ENCODE results near the gene RORB.

The RORB gene

DNA sequence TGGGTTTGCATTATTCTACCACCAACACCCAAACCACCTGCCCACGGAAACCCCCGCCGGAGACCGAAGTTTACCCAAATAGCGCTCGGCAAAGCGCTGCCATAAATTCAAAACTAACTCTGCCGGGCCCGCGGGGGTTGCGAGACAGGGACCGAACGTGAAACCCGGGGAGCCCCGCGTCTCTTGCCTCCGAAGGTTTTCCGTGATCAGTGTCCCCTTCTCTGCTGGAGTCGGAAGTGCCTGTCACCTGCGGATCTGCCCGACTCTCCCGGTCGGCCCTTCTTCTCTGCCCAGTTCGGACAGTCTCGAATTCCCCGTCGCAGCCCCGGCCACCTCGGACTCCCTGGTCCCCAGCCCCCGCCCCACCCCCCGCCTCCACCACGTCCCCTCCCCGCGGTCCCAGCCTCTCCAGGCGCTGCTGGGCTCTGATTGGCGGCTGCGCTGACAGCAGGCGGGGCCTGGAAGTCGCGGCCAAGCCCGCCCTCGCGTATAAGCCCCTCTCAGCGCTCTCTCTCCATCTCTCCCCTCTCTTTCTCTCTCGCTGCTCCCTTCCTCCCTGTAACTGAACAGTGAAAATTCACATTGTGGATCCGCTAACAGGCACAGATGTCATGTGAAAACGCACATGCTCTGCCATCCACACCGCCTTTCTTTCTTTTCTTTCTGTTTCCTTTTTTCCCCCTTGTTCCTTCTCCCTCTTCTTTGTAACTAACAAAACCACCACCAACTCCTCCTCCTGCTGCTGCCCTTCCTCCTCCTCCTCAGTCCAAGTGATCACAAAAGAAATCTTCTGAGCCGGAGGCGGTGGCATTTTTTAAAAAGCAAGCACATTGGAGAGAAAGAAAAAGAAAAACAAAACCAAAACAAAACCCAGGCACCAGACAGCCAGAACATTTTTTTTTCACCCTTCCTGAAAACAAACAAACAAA lies at the start of gene RORB:
Gene RORB (plus strand): TSS at position 517 of the 929 bp plus-strand sequence. CDS start 642 bp downstream, outside the sequence.
- TF ChIP-seq, protein P1, sequence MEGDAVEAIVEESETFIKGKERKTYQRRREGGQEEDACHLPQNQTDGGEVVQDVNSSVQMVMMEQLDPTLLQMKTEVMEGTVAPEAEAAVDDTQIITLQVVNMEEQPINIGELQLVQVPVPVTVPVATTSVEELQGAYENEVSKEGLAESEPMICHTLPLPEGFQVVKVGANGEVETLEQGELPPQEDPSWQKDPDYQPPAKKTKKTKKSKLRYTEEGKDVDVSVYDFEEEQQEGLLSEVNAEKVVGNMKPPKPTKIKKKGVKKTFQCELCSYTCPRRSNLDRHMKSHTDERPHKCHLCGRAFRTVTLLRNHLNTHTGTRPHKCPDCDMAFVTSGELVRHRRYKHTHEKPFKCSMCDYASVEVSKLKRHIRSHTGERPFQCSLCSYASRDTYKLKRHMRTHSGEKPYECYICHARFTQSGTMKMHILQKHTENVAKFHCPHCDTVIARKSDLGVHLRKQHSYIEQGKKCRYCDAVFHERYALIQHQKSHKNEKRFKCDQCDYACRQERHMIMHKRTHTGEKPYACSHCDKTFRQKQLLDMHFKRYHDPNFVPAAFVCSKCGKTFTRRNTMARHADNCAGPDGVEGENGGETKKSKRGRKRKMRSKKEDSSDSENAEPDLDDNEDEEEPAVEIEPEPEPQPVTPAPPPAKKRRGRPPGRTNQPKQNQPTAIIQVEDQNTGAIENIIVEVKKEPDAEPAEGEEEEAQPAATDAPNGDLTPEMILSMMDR (IDR thresholded peaks at IDR 0.05; ENCODE audit: low read depth, low read length) = no peak
- peak within 1 kb of the TSS; percentile 55 for H3K4me3 ChIP-seq (ENCODE audit: low read depth, low read length)

DNA sequence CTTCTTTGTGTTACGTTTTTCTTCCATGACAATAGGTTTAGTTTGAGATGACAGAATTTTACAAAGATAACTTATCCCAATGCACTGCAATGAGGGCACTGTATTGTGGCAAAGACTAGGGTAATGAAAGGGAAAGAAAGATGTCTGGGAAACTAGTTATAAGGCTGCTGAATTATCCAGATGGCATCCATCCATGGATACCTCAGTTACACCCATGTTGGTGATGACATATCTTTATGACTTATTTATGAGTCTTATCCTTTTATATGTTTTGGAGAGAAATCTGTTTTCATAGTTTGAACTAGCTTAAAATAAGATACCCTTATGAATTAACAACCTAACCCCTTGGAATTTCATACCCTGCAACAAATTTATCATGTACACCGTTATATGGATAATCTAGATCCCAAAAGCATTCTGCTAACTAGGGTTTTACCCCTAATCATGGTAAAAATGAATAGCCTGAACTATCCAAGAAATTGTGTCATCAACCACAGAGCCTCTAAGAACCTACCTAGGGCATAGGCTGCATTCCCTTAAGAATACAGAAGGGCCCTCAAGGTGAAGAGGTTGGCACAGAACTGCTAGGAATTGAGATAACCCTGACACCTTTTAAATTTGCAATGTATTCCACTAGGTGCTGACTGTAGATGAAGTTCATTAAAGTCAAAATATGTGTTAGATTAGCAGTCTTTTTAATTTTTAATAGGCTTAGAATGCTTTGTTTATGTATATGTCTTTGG lies 49.5 kb upstream of the RORB start:
- TF ChIP-seq, protein P1 (IDR thresholded peaks at IDR 0.05; ENCODE audit: low read depth, low read length) = no peak
- no peak overlapping the region for H3K4me3 ChIP-seq (ENCODE audit: low read depth, low read length)

DNA sequence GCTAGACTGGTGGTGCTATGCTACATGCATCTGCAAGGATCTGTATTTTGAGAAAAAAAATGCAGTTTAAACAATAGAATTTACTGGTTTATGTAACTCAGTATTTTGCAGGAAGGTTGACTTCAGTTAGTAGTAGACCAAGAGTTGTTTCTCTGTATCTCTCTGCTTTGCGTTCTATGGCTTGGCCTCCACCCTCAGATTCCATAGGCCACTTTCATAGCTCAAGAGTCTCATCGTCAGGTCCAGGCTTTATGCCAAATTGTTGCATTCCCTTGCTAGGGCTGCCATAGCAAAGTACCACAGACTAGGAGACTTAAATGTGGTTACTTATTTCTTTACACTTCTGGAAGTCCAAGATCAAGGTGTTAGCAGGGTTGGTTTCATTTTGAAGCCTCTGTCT lies 48.1 kb upstream of the RORB start:
- no peak overlapping the region for H3K4me3 ChIP-seq (ENCODE audit: low read depth, low read length)
- TF ChIP-seq, protein P1 (IDR thresholded peaks at IDR 0.05; ENCODE audit: low read depth, low read length) = no peak

DNA sequence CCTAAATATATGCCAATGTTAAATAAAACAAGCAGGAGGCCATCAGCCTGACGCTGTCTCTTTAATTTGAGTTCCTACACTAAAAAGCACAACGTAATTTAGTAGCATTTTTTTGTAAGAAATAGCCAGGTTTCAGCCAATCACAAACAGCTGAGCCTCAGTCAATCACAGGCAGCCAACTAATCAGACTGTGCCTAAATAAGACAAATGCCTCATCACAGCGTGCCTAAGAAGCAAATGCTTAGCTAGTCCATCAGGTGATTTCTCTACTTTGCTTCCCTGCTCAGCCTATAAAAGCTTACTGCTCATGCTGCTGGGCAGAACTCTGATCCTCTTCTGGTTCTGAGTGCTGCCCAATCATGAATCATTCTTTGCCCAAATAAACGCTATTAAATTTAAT lies 38.3 kb upstream of the RORB start:
- TF ChIP-seq, protein P1 (IDR thresholded peaks at IDR 0.05; ENCODE audit: low read depth, low read length) = no peak
- no peak overlapping the region for H3K4me3 ChIP-seq (ENCODE audit: low read depth, low read length)

DNA sequence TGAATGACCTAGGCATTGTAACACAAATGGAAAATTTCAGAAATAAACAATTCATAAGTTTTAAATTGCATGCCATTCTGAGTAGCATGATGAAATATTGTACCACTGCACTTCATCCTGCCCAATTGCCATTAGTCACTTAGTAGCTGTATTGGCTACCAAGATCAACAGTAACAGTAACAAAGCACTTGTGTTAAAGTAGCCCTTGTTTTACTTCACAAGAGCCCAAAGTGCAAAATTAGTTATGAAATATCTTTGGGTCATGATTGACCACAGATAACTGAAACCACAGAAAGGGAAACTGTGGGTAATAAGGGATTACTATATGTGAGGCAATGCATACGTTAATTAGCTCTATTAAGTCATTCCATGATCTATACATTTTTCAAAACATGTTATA lies 33.3 kb upstream of the RORB start:
- TF ChIP-seq, protein P1 (IDR thresholded peaks at IDR 0.05; ENCODE audit: low read depth, low read length) = no peak
- H3K4me3 ChIP-seq (ENCODE audit: low read depth, low read length) = no peak overlapping the region

DNA sequence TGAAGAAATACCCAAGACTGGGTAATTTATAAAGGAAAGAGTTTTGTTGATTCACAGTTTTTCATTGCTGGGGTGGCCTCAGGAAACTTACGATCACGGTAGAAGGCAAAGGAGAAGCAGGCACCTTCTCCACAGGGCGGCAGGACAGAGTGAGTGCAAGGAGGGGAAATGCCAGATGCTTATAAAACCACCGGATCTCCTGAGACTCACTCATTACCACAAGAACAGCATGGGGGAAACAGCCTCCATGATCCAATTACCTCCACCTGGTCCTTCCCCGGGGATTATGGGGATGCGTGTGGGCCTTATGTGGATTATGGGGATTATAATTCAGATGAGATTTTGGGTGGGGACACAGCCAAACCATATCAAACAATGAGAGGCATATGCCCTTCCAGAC lies 18.5 kb upstream of the RORB start:
- no peak overlapping the region for H3K4me3 ChIP-seq (ENCODE audit: low read depth, low read length)
- TF ChIP-seq, protein P1 (IDR thresholded peaks at IDR 0.05; ENCODE audit: low read depth, low read length) = no peak

DNA sequence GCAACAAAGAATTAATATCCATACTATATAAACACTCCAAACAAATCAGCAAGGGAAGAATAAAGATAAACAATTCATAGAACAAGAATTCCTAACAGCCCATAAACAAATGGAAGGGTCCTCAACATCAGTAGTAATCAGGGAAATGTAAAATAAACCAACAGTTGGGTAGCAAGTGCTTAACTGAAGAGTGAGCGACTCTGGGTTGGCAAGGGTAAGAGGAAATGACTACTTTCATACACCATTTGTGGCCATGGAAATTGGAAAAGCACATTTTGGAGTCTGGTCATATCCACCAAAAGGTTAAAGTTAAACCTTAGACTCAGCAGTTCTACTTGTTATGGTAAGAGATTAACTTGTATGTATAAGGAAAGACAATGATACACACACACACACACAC lies 17.4 kb upstream of the RORB start:
- TF ChIP-seq, protein P1 (IDR thresholded peaks at IDR 0.05; ENCODE audit: low read depth, low read length) = no peak
- no peak overlapping the region for H3K4me3 ChIP-seq (ENCODE audit: low read depth, low read length)

All from WI38 (cell line).